ENCODE results near the gene CLDN7. TPM values are rescaled to one million over a fixed set of nuclear protein-coding genes. Genes with fewer than 3 reads are reported as not detected.

Gene CLDN7
- total RNA-seq, 1 experiment from 2014 or later: 286 TPM

DNA sequence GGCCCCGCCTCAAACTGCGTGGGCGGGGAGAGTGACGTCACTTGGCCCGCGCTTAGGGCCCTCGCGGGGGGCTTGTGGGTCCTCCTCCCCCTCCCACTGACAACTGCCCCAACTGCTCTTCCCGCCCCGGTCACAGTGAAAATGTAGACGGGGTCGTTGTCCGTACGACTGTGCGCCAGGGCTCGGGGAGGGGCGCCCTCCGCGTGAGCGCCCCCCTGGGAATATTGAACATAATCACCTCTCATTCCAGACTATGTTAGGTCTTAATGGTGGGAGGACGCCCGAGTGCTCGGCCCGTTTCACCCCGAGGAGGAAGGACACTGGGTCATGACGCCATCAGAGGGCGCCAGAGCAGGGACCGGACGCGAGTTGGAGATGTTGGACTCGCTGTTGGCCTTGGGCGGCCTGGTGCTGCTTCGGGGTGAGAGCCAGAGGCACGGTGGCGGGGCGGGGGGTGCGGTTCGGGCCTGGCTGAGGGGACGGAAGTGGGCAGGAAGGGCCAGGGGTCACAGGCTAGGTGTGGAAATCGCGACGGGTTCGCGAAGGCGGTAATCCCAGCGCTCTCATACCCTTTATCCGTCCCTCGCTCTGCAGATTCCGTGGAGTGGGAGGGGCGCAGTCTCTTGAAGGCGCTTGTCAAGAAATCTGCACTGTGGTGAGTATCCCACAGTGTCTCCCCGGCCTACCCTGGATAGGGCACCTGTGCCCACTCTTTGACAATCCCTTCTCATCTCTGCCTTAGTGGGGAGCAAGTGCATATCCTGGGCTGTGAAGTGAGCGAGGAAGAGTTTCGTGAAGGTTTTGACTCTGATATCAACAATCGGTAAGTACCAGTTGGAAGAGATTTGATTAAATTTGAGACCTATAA lies 9.9 kb downstream of the CLDN7 start, which contains the start of gene ELP5:
ELP5 (plus strand) TSS at position 40 of the 868 bp plus-strand sequence; CDS start at position 376, 336 bp downstream.
- Histone ChIP-seq H3K4me1 (ENCODE audit: control insufficient read depth in 1 of 2, insufficient read depth in 2 of 2, low read length in 2 of 2) (peaks cover 13 to 25% of the 10 kb centered on the region in 2 experiments), H3K4me3 (replicated peaks in 1 of 2; ENCODE audit: low read depth in 1 of 2, low read length in 2 of 2) (peak within 1 kb of the TSS; percentile 82 to 99), H3K9me3 (ENCODE audit: control insufficient read depth in 1 of 2, insufficient read depth in 1 of 2, low read depth in 1 of 2, low read length in 2 of 2) (no peaks in the 10 kb centered on the region), H2AFZ (ENCODE audit: low read depth, low read length, poor library complexity, severe bottlenecking) (no peak within 1 kb of the TSS), H3K9me2 (ENCODE audit: insufficient read depth) (no peaks in the 10 kb centered on the region), H3K36me3 (ENCODE audit: control insufficient read depth in 1 of 2, insufficient read depth in 2 of 2, low read length in 2 of 2) (peaks cover 9 to 11% of the 10 kb centered on the region in 2 experiments; a peak in 2 of 4 replicates), H3K27me3 (ENCODE audit: insufficient read depth, low read length) (no peaks in the 10 kb centered on the region), H3K79me2 (ENCODE audit: insufficient read depth, low read length) (peaks cover 75% of the 10 kb centered on the region), H3K27ac (ENCODE audit: low read depth, low read length) (peak within 1 kb of the TSS; percentile 84), H3K4me2 (ENCODE audit: low read length) (peak within 1 kb of the TSS; percentile 89), H3K9ac (ENCODE audit: low read length) (peak within 1 kb of the TSS; percentile 99), H4K20me1 (ENCODE audit: insufficient read depth) (no peaks in the 10 kb centered on the region)
- CTCF ChIA-PET: no interaction called here
- RAD21 ChIA-PET (ENCODE audit: low non-redundant PET in 1 of 2, low total read pairs in 2 of 2, uncharacterized antibody in 2 of 2, unreplicated experiment in 2 of 2): no interaction called here
- intact Hi-C loops (cut with micrococcal nuclease): loop anchor here (1.0 to 5.0 kb wide), 2 partner anchors 10 to 55 kb away; partner anchors contain the start of genes CLDN7 and EIF5A
- peak; percentile 92 for DNase-seq (ENCODE audit: low read depth, low spot score)
- peak; percentile 71 for ATAC-seq
- TSS peak; percentile 78 for BruUV-seq (replicated peaks)
- POLR2A ChIA-PET: interaction anchor here (2.0 kb wide), 1 partner anchor 10 kb away, joined by 7 read pairs; the partner anchor contains the start of gene GABARAP
- TF ChIP-seq SRF (IDR thresholded peaks at IDR 0.05; ENCODE audit: low read depth) (peak; percentile 80; the same call in 1 of the 2 replicates), EZH2phosphoT487 (IDR thresholded peaks at IDR 0.05; ENCODE audit: borderline replicate concordance) (no peak), JUND (IDR thresholded peaks at IDR 0.05) (no peak; the same call in 1 of the 2 replicates), CBX3 (IDR thresholded peaks at IDR 0.05; ENCODE audit: low read depth) (0 out of 2 replicates have a peak, but pooled peaks have one; percentile 38), POLR2A (IDR thresholded peaks at IDR 0.05; ENCODE audit: borderline replicate concordance, extremely low read depth, insufficient read depth, insufficient read length) (peak; percentile 6), ZNF274 (IDR thresholded peaks at IDR 0.05; ENCODE audit: low read depth, low read length) (no peak), SIN3A (IDR thresholded peaks at IDR 0.05; ENCODE audit: low read depth) (peak; percentile 84), YY1 (IDR thresholded peaks at IDR 0.05; ENCODE audit: extremely low read depth, insufficient replicate concordance, low read depth, low read length) (peak; percentile 66), FOSL1 (IDR thresholded peaks at IDR 0.05; ENCODE audit: low read depth) (no peak), ZFX (IDR thresholded peaks at IDR 0.05) (peak; percentile 74), TCF7L2 (IDR thresholded peaks at IDR 0.05; ENCODE audit: borderline replicate concordance, extremely low read depth, insufficient read depth, insufficient read length) (no peak), CEBPB (IDR thresholded peaks at IDR 0.05; ENCODE audit: low read depth) (no peak), SP1 (IDR thresholded peaks at IDR 0.05; ENCODE audit: low read depth) (peak; percentile 58)
- TF ChIP-seq, protein P1, sequence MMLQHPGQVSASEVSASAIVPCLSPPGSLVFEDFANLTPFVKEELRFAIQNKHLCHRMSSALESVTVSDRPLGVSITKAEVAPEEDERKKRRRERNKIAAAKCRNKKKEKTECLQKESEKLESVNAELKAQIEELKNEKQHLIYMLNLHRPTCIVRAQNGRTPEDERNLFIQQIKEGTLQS (IDR thresholded peaks at IDR 0.05): no peak
- TF ChIP-seq, protein P2, sequence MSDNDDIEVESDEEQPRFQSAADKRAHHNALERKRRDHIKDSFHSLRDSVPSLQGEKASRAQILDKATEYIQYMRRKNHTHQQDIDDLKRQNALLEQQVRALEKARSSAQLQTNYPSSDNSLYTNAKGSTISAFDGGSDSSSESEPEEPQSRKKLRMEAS (IDR thresholded peaks at IDR 0.05): peak; percentile 81
- TF ChIP-seq, protein P3, sequence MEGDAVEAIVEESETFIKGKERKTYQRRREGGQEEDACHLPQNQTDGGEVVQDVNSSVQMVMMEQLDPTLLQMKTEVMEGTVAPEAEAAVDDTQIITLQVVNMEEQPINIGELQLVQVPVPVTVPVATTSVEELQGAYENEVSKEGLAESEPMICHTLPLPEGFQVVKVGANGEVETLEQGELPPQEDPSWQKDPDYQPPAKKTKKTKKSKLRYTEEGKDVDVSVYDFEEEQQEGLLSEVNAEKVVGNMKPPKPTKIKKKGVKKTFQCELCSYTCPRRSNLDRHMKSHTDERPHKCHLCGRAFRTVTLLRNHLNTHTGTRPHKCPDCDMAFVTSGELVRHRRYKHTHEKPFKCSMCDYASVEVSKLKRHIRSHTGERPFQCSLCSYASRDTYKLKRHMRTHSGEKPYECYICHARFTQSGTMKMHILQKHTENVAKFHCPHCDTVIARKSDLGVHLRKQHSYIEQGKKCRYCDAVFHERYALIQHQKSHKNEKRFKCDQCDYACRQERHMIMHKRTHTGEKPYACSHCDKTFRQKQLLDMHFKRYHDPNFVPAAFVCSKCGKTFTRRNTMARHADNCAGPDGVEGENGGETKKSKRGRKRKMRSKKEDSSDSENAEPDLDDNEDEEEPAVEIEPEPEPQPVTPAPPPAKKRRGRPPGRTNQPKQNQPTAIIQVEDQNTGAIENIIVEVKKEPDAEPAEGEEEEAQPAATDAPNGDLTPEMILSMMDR (IDR thresholded peaks at IDR 0.05 in 2 of 3, conservative IDR thresholded peaks at IDR 0.05 in 1 of 3; ENCODE audit: borderline replicate concordance in 1 of 3, insufficient read depth in 1 of 3, low read depth in 2 of 3, low read length in 2 of 3): 0 out of 6 replicates have a peak, but pooled peaks of 1 of the 3 experiments have one; percentile 27
- TF ChIP-seq, protein P4, sequence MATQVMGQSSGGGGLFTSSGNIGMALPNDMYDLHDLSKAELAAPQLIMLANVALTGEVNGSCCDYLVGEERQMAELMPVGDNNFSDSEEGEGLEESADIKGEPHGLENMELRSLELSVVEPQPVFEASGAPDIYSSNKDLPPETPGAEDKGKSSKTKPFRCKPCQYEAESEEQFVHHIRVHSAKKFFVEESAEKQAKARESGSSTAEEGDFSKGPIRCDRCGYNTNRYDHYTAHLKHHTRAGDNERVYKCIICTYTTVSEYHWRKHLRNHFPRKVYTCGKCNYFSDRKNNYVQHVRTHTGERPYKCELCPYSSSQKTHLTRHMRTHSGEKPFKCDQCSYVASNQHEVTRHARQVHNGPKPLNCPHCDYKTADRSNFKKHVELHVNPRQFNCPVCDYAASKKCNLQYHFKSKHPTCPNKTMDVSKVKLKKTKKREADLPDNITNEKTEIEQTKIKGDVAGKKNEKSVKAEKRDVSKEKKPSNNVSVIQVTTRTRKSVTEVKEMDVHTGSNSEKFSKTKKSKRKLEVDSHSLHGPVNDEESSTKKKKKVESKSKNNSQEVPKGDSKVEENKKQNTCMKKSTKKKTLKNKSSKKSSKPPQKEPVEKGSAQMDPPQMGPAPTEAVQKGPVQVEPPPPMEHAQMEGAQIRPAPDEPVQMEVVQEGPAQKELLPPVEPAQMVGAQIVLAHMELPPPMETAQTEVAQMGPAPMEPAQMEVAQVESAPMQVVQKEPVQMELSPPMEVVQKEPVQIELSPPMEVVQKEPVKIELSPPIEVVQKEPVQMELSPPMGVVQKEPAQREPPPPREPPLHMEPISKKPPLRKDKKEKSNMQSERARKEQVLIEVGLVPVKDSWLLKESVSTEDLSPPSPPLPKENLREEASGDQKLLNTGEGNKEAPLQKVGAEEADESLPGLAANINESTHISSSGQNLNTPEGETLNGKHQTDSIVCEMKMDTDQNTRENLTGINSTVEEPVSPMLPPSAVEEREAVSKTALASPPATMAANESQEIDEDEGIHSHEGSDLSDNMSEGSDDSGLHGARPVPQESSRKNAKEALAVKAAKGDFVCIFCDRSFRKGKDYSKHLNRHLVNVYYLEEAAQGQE (IDR thresholded peaks at IDR 0.05; ENCODE audit: low read depth): no peak
- TF ChIP-seq, protein P5, sequence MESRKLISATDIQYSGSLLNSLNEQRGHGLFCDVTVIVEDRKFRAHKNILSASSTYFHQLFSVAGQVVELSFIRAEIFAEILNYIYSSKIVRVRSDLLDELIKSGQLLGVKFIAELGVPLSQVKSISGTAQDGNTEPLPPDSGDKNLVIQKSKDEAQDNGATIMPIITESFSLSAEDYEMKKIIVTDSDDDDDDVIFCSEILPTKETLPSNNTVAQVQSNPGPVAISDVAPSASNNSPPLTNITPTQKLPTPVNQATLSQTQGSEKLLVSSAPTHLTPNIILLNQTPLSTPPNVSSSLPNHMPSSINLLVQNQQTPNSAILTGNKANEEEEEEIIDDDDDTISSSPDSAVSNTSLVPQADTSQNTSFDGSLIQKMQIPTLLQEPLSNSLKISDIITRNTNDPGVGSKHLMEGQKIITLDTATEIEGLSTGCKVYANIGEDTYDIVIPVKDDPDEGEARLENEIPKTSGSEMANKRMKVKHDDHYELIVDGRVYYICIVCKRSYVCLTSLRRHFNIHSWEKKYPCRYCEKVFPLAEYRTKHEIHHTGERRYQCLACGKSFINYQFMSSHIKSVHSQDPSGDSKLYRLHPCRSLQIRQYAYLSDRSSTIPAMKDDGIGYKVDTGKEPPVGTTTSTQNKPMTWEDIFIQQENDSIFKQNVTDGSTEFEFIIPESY (IDR thresholded peaks at IDR 0.05; ENCODE audit: extremely low read depth, insufficient replicate concordance, low read length): no peak

All from HCT116 (cell line).